H1 (cell line): ENCODE results near the gene TAS1R3.

ENCODE experiments used
- GABPA ChIP-seq: IDR thresholded peaks from 2 replicates; pipeline ENCODE4 v1.6.1; 2011; ENCODE audit warnings: mild to moderate bottlenecking, low read length, moderate library complexity, borderline replicate concordance; ENCODE audit not compliant: insufficient read depth
- HDAC2 ChIP-seq, 2 experiments: fragments of 300-600 bp in 1 of 2; sonication (generic) in 1 of 2; IDR thresholded peaks; 2 replicates each; pipeline ENCODE4 v1.6.1; 2011 to 2012; ENCODE audit warnings: low read depth in 2 of 2, low read length in 2 of 2, mild to moderate bottlenecking in 2 of 2, moderate library complexity in 2 of 2, borderline replicate concordance in 1 of 2, inconsistent platforms in 1 of 2
- JUND ChIP-seq: IDR thresholded peaks from 2 replicates; pipeline ENCODE4 v1.6.1; 2011; ENCODE audit warnings: mild to moderate bottlenecking, improper control_type of control experiment, low read length
- RNF2 ChIP-seq: fragments of 200-900, 300-1000 bp; sonication (generic); IDR thresholded peaks from 2 replicates; pipeline ENCODE4 v1.7.1; 2016; ENCODE audit warnings: borderline replicate concordance, low read depth, mild to moderate bottlenecking, antibody characterized with exemption, low read length; ENCODE audit not compliant: poor library complexity, severe bottlenecking; ENCODE audit errors: missing control alignments
- USF2 ChIP-seq: IDR thresholded peaks from 2 replicates; pipeline ENCODE4 v1.6.1; 2011; ENCODE audit warnings: low read length, improper control_type of control experiment
- TF ChIP-seq, protein P1 (sequence below), 3 experiments: IDR thresholded peaks; 1 replicate in 2 of 3; 2 replicates in 1 of 3; pipeline versions ENCODE4 v1.5.1 to v1.6.1; 2011; ENCODE audit warnings: low read length in 3 of 3, mild to moderate bottlenecking in 3 of 3, inconsistent platforms in 2 of 3, low read depth in 1 of 3, moderate library complexity in 1 of 3; ENCODE audit not compliant: insufficient read depth in 1 of 3; ENCODE audit errors: control extremely low read depth in 1 of 3

DNA sequence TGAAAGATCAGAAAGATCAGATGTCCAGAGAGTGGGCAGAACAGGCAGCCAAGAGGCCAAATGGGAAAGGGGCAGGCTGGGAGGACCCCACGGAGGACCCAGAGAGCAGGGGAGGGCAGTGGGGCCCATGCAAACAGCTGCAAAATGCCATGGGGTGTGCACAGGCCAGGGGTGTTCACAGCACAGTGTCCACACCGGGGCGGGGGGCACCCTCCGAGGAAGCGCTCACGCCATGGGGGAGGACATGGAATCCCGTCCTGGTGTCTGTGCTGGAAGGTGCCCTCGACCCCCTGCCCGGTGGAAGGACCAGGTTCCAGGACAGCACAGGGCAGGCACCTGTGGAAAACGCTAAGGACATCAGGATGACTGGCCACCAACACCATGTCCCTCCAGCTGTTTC is 8.1 kb upstream of the TAS1R3 start:
- TF ChIP-seq HDAC2 (IDR thresholded peaks at IDR 0.05; ENCODE audit: borderline replicate concordance in 1 of 2, low read depth in 2 of 2, low read length in 2 of 2) (no peak), JUND (no peak), USF2 (no peak), RNF2 (no peak), GABPA (no peak)
- TF ChIP-seq, protein P1, sequence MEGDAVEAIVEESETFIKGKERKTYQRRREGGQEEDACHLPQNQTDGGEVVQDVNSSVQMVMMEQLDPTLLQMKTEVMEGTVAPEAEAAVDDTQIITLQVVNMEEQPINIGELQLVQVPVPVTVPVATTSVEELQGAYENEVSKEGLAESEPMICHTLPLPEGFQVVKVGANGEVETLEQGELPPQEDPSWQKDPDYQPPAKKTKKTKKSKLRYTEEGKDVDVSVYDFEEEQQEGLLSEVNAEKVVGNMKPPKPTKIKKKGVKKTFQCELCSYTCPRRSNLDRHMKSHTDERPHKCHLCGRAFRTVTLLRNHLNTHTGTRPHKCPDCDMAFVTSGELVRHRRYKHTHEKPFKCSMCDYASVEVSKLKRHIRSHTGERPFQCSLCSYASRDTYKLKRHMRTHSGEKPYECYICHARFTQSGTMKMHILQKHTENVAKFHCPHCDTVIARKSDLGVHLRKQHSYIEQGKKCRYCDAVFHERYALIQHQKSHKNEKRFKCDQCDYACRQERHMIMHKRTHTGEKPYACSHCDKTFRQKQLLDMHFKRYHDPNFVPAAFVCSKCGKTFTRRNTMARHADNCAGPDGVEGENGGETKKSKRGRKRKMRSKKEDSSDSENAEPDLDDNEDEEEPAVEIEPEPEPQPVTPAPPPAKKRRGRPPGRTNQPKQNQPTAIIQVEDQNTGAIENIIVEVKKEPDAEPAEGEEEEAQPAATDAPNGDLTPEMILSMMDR (IDR thresholded peaks at IDR 0.05; ENCODE audit: control extremely low read depth in 1 of 3, insufficient read depth in 1 of 3, low read depth in 1 of 3, low read length in 3 of 3), result no peak
